Prostate gland (tissue), 2 donors: ENCODE data around the gene BNIP3.

Source experiments
- POLR2A ChIP-seq: fragments of 450-650 bp; IDR thresholded peaks from one replicate; pipeline ENCODE4 v1.6.1; 2016; ENCODE audit warnings: antibody characterized with exemption, mild to moderate bottlenecking
- POLR2AphosphoS5 ChIP-seq: sonication (generic); formaldehyde crosslinking; IDR thresholded peaks from one replicate; pipeline ENCODE4 v1.6.1; 2017; ENCODE audit warnings: antibody characterized with exemption
- TF ChIP-seq, protein P1 (sequence below), 4 experiments: fragments of 200-600 bp in 2 of 4; fragments of 450-650 bp in 2 of 4; sonication (generic) in 2 of 4; IDR thresholded peaks; 1 replicate in 3 of 4; 2 replicates in 1 of 4; pipeline ENCODE4 v1.5.1; 2016 to 2019; ENCODE audit warnings: antibody characterized with exemption in 4 of 4, mild to moderate bottlenecking in 2 of 4, moderate library complexity in 2 of 4

DNA sequence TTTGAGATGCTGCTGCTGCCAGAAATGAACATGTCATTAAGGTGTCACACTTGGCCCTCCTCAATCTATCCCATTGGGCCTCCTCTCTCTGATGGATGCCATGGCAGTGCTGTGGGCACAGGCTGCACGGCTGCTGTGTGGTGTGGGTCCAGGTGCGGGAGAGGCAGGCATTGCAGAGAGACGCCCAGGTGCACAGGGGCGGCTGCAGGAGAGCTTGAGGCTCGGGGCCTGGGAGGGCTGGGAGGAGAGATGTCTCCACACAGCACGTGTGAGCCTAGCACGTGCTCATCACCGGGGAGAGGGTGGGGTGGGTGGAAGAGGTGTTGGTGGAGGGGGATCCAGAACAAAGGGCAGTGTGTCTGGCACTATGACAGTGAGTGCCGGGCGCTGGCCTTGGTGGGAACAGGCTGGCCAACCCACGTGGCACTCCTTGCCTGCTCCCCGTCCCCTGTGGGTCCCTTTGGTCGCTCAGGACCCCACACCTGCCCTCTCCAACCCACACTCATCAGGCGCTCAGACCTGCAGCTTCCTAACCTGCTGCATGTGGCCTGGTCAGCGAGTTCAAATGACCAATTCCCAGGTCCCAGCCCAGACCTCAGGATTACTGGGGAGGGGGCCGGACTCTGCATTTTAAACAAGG, 39.9 kb upstream of the BNIP3 start:
- TF ChIP-seq, protein P1, sequence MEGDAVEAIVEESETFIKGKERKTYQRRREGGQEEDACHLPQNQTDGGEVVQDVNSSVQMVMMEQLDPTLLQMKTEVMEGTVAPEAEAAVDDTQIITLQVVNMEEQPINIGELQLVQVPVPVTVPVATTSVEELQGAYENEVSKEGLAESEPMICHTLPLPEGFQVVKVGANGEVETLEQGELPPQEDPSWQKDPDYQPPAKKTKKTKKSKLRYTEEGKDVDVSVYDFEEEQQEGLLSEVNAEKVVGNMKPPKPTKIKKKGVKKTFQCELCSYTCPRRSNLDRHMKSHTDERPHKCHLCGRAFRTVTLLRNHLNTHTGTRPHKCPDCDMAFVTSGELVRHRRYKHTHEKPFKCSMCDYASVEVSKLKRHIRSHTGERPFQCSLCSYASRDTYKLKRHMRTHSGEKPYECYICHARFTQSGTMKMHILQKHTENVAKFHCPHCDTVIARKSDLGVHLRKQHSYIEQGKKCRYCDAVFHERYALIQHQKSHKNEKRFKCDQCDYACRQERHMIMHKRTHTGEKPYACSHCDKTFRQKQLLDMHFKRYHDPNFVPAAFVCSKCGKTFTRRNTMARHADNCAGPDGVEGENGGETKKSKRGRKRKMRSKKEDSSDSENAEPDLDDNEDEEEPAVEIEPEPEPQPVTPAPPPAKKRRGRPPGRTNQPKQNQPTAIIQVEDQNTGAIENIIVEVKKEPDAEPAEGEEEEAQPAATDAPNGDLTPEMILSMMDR (IDR thresholded peaks at IDR 0.05): no peak
- no peak for TF ChIP-seq POLR2A
- no peak for TF ChIP-seq POLR2AphosphoS5
